A549 (cell line): Measurements from ENCODE around the gene ALDH1B1. TPM values are rescaled to one million over a fixed set of nuclear protein-coding genes. Genes with fewer than 3 reads are reported as not detected.

Experiments
- ATAC-seq, 2 experiments: fragments of 200-7000 bp in 1 of 2; fragments of >200 bp in 1 of 2; cut with Nextera tagmentation in 1 of 2; cut with Tn5 transposase in 1 of 2; 3 replicates each; pipeline versions ENCODE4 v1.8.0 to v1.9.1; 2018 to 2020; ENCODE audit warnings: mild to moderate bottlenecking in 1 of 2, moderate library complexity in 1 of 2
- CTCF ChIA-PET: fragments of 300-600 bp; sonication (Branson Sonifier 250); formaldehyde crosslinking; extraction: SDS; loops from one replicate; lab custom pipeline; 2021; ENCODE audit warnings: antibody characterized with exemption, inconsistent platforms; lab: Yijun Ruan, JAX
- POLR2A ChIA-PET: fragments of 350-600 bp; formaldehyde crosslinking; extraction: SDS; loops from one replicate; lab custom pipeline; 2021; ENCODE audit warnings: antibody characterized with exemption, inconsistent platforms; lab: Yijun Ruan, JAX
- DNase-seq, 2 experiments: peaks; one replicate each; pipeline versions ENCODE4 v3.0.0 to v3.0.0-alpha.2; 2011 to 2016; ENCODE audit warnings: low read depth in 1 of 2, low spot score in 1 of 2
- FAIRE-seq: peaks from 2 replicates; lab custom pipeline; 2011; peaks lifted over from hg19 to GRCh38; lab: Jason Lieb, UNC
- H3K27ac ChIP-seq, 2 experiments: fragments of >200 bp; sonication (Bioruptor Twin); formaldehyde crosslinking; 3 replicates each; pipeline ENCODE4 v1.5.1; 2016 to 2017
- H3K4me1 ChIP-seq: fragments of >200 bp; sonication (Bioruptor Twin); formaldehyde crosslinking; 3 replicates; pipeline ENCODE4 v1.6.1; 2016
- H3K4me2 ChIP-seq: fragments of >200 bp; sonication (Bioruptor Twin); formaldehyde crosslinking; 3 replicates; pipeline ENCODE4 v1.6.1; 2016
- H3K4me3 ChIP-seq: fragments of >200 bp; sonication (Bioruptor Twin); formaldehyde crosslinking; 3 replicates; pipeline ENCODE4 v1.5.1; 2016
- H3K9me3 ChIP-seq: fragments of >200 bp; sonication (Bioruptor Twin); formaldehyde crosslinking; 3 replicates; pipeline ENCODE4 v1.6.1; 2016
- CHD2 ChIP-seq: fragments of 150-350 bp; IDR thresholded peaks from 2 replicates; pipeline ENCODE4 v1.6.1; 2014; ENCODE audit warnings: low read length; ENCODE audit not compliant: partially characterized antibody
- CHD4 ChIP-seq: fragments of 200-600 bp; sonication (generic); IDR thresholded peaks from 2 replicates; pipeline ENCODE4 v1.6.1; 2016; ENCODE audit warnings: antibody characterized with exemption, mild to moderate bottlenecking, borderline replicate concordance
- CTCF ChIP-seq: fragments of >200 bp; sonication (Bioruptor Twin); formaldehyde crosslinking; IDR thresholded peaks from 3 replicates; pipeline ENCODE4 v1.5.1; 2016
- EHMT2 ChIP-seq: fragments of 200-600 bp; sonication (generic); IDR thresholded peaks from 2 replicates; pipeline ENCODE4 v1.6.1; 2016; ENCODE audit warnings: antibody characterized with exemption, low read depth, mild to moderate bottlenecking, moderate library complexity
- ELK1 ChIP-seq: fragments of 150-350 bp; IDR thresholded peaks from 2 replicates; pipeline ENCODE4 v1.6.1; 2014; ENCODE audit warnings: low read depth, mild to moderate bottlenecking, low read length
- ESRRA ChIP-seq: fragments of 150-350 bp; IDR thresholded peaks from 2 replicates; pipeline ENCODE4 v1.6.1; 2014; ENCODE audit warnings: mild to moderate bottlenecking, low read length, borderline replicate concordance
- GATA3 ChIP-seq: IDR thresholded peaks from 2 replicates; pipeline ENCODE4 v1.6.1; 2012; ENCODE audit warnings: borderline replicate concordance
- HMGXB4 ChIP-seq: fragments of 250-450 bp; sonication (Bioruptor Pico); IDR thresholded peaks from 2 replicates; pipeline ENCODE4 v1.5.0; 2021; ENCODE audit warnings: mild to moderate bottlenecking, moderate library complexity, borderline replicate concordance
- JUN ChIP-seq, 2 experiments: fragments of >200 bp; sonication (Bioruptor Twin); formaldehyde crosslinking; IDR thresholded peaks; 2 replicates in 1 of 2; 3 replicates in 1 of 2; pipeline ENCODE4 v1.6.1; 2016 to 2017
- JUNB ChIP-seq: fragments of >200 bp; sonication (Bioruptor Twin); formaldehyde crosslinking; IDR thresholded peaks from 2 replicates; pipeline ENCODE4 v1.6.1; 2016
- KDM5A ChIP-seq: fragments of 200-600 bp; sonication (generic); IDR thresholded peaks from 2 replicates; pipeline ENCODE4 v1.6.1; 2016; ENCODE audit warnings: antibody characterized with exemption, mild to moderate bottlenecking
- MAX ChIP-seq: IDR thresholded peaks from 2 replicates; pipeline ENCODE4 v1.6.1; 2012
- NR3C1 ChIP-seq: fragments of >200 bp; sonication (Bioruptor Twin); formaldehyde crosslinking; IDR thresholded peaks from 3 replicates; pipeline ENCODE4 v1.6.1; 2017
- PBX3 ChIP-seq: IDR thresholded peaks from 2 replicates; pipeline ENCODE4 v1.6.1; 2012
- POLR2A ChIP-seq: IDR thresholded peaks from 2 replicates; pipeline ENCODE4 v1.6.1; 2012; ENCODE audit warnings: mild to moderate bottlenecking, low read length
- POLR2AphosphoS2 ChIP-seq: conservative IDR thresholded peaks from 2 replicates; pipeline ENCODE4 v1.6.1; 2012; ENCODE audit warnings: low read length, improper control_type of control experiment, inconsistent platforms
- REST ChIP-seq: fragments of 200-600 bp; sonication (generic); IDR thresholded peaks from 2 replicates; pipeline ENCODE4 v1.6.1; 2016; ENCODE audit warnings: antibody characterized with exemption, mild to moderate bottlenecking, moderate library complexity
- ZC3H11A ChIP-seq: fragments of 450-650 bp; IDR thresholded peaks from 2 replicates; pipeline ENCODE4 v1.6.1; 2014; ENCODE audit warnings: antibody characterized with exemption, mild to moderate bottlenecking
- WGBS: methylation state at CpG from one replicate; pipeline ENCODE4 v1.1.6; 2017; ENCODE audit errors: missing lambda C conversion rate; 5-methylcytosine and 5-hydroxymethylcytosine counted together
- polyA plus RNA-seq, 4 experiments: library from polyadenylated mRNA; depleted of rRNA in 3 of 4; stranded (reverse); fragments of >200 nt; fragmentation: RNase III in 1 of 4; extraction: RNeasy Plus Mini Kit Qiagen cat#74134 plus additional on column Dnase treatment in 1 of 4; gene quantifications; 2 replicates in 3 of 4; 3 replicates in 1 of 4; pipeline ENCODE4 v1.2.3, GENCODE V29; 2011 to 2017

ALDH1B1 gene
- polyA plus RNA-seq, 2 of the 4 experiments (the other 2 are of a cell fraction), result 40.2 to 71.8 TPM

GRCh38 chr9:38385896-38386295 is 6.6 kb upstream of the ALDH1B1 start:
- ATAC-seq (no peak), FAIRE-seq (no peak), DNase-seq (no peak)
- Histone ChIP-seq H3K9me3 (peaks cover 16% of the 10 kb centered on the region; the same call in 1 of the 3 replicates), H3K4me3 (no peak overlapping the region), H3K4me2 (no peak overlapping the region), H3K4me1 (peaks cover 17% of the 10 kb centered on the region), H3K27ac (no peak overlapping the region)
- POLR2A ChIA-PET, result no interaction called here
- 84% methylated on average over 3 of the region's 3 CpGs for WGBS
- CTCF ChIA-PET, result interaction anchor here (0.9 to 2.7 kb wide), 8 partner anchors 7 to 481 kb away, joined by 3 to 18 read pairs (median 4); no protein-coding TSS in a partner anchor
- TF ChIP-seq NR3C1, result no peak
- TF ChIP-seq ESRRA, result no peak
- no peak for TF ChIP-seq ELK1
- no peak for TF ChIP-seq REST
- TF ChIP-seq JUN (IDR thresholded peaks at IDR 0.05), result no peak
- no peak for TF ChIP-seq JUNB
- no peak for TF ChIP-seq PBX3
- no peak for TF ChIP-seq ZC3H11A
- TF ChIP-seq CHD4, result no peak
- no peak for TF ChIP-seq EHMT2
- no peak for TF ChIP-seq POLR2A
- no peak for TF ChIP-seq CTCF
- no peak for TF ChIP-seq MAX
- TF ChIP-seq CHD2, result no peak
- TF ChIP-seq POLR2AphosphoS2, result no peak
- no peak for TF ChIP-seq GATA3

- Histone ChIP-seq H3K4me3 (no peak overlapping the region), H3K4me2 (no peak overlapping the region), H3K9me3 (peaks cover 16% of the 10 kb centered on the region; the same call in 1 of the 3 replicates), H3K4me1 (peaks cover 12% of the 10 kb centered on the region), H3K27ac (no peak overlapping the region)
- ATAC-seq (no peak), FAIRE-seq (no peak), DNase-seq (no peak)
- CTCF ChIA-PET, result interaction anchor here (0.9 to 2.7 kb wide), 7 partner anchors 8 to 482 kb away, joined by 3 to 18 read pairs (median 5); no protein-coding TSS in a partner anchor
- POLR2A ChIA-PET, result no interaction called here
- WGBS, result 63% methylated on average over 4 of the region's 4 CpGs
- TF ChIP-seq KDM5A, result no peak
- TF ChIP-seq POLR2AphosphoS2, result no peak
- no peak for TF ChIP-seq NR3C1
- no peak for TF ChIP-seq HMGXB4 (CRISPR knock-in tag)
Observed at GRCh38 chr9:38386319-38386895, 6.1 kb upstream of the ALDH1B1 start.
